DMS53 treated with DMSO at 0.1 percent for 48 hours (cell line): ENCODE results near the gene CECR2.

Experiments
- DNase-seq: peaks from one replicate; lab custom pipeline; 2025; ENCODE audit not compliant: unreplicated experiment; lab: John Stamatoyannopoulos, UW

Gene CECR2

DNA sequence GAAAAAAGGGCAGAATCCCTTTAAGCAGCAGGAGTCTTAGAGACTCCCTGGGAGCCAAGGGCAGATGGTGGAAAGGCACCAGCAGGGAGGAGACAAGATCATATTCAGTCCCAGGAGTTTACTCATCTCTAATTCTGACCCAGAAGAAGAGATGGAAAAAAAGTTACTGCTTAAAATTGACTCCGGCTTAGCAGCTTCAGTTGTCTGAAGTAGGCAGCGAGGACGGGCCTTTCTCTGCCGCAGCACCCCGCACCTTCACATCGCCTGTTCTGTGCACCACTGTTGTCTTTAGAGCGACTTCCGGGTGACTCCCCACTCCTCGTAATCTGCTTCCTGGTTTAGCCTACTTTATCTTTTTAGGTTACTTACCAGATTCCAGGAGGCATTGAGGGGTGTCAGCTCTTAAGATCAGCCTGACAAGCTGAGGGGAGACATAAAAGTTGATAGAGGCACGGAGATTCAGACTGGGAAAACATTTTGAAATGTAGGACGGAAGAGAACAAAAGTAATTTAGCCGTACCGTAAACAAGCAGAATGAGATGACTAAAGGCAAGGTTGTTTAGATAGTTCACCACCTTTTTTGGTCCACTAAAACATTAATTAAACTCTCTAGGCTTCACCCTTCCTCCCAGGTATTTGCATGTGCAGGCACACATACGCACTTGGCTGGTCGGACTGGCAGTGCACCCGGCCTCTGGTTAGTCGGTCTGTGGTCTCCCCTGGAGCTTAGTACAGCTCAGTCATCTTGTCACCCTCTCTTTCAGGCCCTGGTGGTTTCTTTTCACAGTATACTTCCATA is 74.3 kb downstream of the CECR2 start:
- no peak for DNase-seq

DNA sequence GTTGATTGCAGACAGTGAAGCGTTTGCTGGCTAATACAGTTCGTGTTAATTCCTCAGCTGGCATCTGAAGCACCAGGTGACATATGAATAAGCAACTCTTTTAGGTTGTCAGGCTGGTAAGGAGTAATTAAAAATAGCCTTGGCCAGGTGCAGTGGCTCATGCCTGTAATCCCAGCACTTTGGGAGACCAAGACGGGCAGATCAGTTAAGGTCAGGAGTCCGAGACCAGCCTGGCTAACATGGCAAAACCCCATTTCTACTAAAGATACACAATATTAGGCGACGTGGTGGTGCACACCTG is 74.9 kb downstream of the CECR2 start:
- DNase-seq, result no peak

DNA sequence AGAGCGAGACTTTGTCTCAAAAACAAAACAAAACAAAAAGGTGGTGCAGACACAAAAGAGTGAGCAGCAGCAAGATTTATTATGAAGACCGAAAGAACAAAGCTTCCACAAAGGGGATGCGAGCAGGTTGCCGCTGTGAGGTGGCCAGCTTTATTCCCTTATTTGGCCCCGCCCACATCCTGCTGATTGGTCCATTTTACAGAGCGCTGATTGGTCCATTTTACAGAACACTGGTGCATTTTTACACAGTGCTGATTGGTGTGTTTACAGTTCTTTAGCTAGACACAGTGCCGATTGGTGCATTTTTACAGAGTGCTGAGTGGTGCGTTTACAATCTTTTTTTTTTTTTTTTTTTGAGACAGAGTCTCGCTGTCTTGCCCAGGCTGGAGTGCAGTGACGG is 77.4 kb downstream of the CECR2 start:
- no peak for DNase-seq

DNA sequence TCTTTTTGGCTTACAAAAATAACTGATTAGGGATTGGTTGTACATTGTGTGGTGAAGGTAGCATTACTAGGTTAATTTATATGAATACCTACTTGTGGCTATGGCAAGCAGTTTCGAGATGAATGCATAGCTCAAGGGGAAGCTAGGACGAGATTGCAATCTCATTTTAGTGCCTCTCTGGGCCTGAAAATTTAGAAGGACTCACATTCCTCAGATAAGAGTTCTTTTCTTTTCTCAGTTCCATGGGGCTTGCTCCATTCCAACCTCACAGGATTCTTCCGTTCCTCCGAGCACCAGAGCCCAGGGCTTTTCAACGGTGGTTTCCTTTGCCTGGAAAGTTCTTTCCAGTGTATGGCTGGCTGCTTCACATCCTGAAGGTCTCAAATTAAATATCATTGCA is 82.1 kb downstream of the CECR2 start:
- no peak for DNase-seq

DNA sequence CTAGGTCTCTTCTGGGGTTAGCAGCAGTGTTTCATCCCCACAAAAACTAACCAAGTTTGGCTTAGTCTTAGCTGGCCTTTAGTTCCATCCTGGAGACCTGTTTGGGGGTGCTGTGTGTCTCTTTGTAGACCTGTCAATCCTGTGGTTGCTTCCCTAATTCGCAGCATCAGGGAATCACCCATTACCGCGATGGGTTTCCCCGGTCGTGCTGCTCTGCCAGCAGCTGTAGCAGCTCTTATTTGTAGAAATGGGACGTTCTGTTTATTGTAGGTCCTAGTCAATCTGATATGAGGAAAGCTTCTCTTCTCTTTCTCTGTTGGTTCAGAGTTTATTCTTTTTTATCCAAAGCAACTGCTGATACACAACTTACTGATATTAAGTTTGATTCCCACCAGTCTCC is 91.6 kb downstream of the CECR2 start:
- no peak for DNase-seq

DNA sequence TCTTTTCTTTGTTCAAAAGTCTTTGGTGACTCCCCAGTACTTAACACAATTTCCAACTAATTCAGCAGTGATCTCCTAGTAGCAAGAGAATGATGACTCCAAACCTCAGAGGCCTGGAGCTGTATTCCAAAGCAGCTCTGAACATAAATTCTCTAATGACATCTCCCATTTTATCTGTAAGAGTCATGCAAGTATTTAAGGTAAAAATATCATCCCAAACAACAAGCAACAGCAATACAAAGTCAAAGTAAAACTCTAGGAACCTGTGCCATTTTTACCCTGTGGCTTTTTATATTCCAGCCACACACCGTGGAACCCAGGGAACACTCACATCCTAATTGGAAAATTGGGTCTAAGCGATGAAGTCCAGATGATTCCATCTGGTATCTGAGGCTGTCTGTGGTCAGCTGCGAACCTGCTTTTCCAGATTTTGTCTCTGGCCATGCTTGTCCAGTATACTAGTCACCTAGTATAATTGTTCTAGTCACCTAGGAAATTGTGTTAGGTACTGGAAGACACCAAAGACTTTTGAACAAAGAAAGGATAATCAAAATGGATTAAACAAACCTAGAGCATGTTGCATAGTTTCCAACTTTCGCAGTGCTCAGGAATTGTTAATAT is 101.7 kb downstream of the CECR2 start:
- DNase-seq, result no peak

DNA sequence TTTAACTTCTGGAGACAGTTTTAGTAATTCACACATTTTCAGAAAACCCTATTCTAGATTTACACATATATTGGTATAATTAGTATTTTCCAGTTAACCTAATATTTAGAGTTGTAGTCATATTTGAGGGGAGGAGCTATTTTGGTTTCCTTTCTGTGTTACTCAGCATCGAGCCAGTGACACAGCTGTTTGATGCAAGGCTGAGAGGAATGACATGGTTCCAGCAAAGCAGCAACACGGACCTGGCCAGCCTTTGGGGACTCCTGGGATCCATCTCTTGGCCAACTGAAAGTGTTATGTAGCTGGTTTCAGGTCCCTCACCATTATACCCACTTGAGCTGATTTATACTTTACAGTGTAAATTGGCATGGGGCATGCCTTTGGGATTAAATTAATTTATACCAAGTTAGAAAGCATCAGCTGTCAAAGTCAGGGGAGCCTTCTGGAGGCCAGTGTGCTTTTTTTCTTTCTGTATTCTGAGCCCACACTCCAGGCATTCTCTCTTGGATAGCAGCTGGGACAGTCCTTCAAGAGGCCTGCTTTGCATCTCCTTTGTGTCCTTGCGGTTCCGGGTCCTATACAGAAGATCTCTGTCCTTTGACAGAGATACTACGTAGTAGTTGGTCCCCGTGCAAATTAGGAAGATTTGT is 102.8 kb downstream of the CECR2 start:
- DNase-seq, result no peak

DNA sequence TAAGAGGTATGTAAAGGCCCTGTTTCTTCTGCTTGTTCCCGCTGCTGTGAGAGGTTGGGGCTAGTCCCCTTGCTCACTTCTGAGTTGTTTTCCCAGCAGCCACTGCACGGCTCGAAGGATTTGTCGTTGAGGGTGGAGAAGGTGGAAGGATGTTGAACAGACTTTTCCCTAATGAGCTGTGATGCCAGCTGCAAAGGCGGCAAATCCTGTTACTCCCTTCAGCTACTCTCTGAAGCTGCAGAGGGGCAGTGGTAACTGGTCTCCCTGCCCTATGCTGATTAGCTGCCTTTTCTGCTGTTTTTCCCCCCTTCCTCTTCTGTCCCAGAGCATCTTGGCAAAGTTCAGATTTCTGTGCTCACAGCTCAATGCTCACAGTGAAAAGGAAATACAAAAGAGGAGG is 103.7 kb downstream of the CECR2 start:
- no peak for DNase-seq

DNA sequence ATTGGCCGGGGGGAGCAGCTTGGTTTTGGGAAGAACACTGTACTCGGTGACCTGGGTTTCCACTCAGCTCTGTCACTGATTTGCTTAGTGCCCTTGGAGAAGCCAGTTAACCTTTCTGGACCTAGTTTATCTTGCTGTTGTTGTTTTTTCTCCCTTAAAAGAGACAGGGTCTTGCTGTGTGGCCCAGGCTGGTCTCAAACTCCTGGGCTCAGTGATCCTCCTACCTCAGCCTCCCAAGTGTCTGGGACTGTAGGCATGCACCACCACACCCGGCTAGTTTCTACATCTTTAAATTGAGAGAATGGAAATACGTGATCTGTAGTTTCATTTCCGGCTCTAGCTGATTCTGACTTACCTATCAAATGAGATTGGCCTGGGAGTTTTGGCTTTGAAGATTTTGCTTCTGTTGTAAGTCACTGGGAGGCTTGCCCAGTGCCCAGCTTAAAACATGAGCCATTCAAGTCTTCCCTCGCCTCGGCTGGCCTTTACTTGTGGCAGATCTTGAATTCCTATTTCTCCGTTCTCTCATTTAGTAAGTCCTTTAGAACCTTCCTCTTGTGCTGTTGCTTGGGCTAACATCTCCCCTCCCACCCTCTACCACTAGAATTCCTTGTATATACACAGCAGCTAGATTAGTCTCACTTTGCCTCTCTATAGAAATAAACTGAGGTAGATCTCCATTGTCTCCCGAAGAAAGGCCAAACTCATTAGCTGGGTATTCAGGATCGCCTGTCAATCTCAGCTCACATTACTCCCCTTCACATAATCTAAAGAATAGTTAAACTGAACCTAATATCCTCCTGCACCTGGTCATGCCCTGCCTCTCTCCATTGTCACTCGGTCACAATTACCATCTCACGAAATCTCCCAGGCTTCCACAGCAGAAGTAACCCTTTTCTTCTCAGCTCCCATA is 106.3 kb downstream of the CECR2 start:
- no peak for DNase-seq

DNA sequence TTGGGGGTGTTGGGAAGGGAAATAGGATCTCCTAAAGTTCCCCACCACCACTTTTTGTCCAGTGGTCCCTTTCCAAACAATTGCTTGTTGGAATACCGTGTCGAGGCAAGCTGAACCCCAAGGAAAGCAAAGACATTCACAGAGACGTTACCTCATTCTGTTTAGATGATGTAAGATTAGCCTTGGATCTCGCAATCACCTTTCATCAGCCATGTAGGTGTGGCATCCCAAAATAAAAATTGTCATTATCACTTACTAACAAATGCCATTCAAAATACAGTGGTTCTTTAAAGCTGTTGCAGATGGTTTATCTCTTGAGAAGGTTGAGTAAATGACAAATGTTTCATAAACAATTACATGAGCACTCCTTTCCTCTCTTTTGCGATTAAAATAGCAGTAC is 107.6 kb downstream of the CECR2 start:
- DNase-seq, result no peak

DNA sequence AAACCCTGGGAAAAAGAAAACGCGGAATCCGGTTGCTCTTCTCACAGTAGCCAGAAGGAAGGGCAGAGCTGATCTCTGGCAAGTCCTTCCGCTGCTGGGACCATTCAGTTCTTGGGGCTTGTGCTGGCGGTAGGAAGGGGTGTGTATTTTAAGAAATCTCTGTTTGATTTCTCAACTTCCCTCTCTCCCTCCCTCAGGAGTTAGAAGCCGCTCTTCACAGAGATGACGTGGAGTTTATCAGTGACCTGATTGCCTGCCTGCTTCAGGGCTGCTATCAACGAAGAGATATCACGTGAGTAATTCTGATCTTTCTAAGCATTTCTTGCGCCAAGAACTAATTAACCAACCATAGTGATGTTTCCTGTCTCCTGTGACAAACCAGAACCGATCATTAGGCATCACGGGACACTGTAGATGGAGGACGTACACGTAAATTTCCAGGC is 108.2 kb downstream of the CECR2 start:
- no peak for DNase-seq

DNA sequence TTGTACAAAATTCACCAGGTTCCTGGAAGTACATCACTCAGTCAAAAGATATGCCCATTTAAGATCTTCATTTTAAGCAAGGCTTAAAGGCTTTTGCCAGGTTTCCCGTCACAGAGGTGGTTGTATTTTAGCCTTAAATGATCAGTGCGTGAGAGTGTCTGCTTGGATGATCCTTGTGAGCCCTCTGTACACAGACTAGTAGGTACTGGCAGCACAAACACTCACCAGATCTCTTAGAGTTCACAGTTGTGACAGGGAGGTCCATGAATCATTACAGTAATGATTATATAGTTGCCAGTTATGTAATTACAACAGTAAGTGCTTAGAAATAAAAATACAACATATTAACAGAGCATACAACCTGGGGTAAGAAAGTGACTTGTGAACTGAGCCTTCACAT is 109.9 kb downstream of the CECR2 start:
- no peak for DNase-seq

DNA sequence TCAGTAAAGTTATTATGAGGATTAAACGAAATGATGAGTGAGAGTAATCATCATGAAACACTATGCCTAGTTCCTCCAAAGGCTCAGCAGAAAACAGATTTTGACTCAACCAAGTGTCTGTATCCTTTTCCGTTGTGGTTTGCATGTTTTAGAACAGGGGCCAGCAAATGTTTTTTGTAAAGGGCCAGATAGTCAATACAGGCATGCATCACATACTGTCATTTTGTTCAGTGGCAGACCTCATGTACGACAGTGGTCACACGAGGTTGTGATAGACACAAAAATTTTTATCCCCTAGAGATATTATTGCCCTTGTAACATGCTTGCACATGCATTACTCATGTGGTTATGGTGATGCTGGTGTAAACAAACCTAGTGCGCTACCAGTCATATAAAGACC is 112.2 kb downstream of the CECR2 start:
- DNase-seq, result no peak

DNA sequence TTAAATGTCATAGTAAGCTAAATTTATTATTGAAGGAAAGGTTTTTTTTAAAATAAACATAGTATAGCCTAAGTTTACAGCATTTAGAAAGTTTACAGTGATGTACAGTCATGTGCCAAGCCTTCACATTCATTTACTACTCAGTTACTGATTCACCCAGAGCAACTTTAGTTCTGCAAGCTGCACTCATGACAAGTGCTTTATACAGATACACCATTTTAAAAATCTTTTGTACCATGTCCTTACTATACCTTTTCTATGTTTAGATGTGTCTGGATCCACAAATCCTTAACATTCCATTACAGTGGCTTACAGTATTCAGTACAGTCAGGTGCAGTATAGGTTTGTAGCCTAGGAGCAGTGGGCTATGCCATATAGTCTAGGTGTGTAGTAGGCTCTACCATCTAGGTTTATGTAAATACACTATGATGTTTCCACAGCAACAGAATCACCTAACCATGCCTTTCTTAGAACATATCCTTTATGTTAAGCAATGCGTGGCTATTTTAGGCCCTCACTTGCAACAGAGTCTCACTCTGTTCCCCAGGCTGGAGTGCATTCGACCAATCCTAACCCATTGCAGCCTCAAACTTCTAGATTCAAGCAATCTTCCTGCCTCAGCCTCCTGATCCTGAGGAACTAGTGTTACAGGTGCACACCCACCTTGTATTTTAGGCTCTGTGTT is 114.6 kb downstream of the CECR2 start:
- no peak for DNase-seq

DNA sequence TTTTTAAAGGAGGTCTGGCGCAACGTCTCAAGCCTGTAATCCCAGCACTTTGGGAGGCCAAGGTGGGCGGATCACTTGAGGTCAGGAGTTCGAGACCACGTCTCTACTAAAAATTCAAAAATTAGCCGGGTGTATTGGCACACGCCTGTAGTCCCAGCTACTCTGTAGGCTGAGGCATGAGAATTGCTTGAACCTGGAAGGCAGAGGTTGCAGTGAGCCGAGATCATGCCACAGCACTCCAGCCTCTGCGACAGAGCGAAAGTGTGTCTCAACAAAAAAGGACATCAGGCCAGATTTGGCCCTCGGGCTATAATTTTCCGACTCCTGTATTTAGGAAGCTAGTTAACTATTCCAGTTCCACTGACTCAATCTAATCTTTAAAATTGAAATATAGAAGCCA is 115.3 kb downstream of the CECR2 start:
- no peak for DNase-seq

DNA sequence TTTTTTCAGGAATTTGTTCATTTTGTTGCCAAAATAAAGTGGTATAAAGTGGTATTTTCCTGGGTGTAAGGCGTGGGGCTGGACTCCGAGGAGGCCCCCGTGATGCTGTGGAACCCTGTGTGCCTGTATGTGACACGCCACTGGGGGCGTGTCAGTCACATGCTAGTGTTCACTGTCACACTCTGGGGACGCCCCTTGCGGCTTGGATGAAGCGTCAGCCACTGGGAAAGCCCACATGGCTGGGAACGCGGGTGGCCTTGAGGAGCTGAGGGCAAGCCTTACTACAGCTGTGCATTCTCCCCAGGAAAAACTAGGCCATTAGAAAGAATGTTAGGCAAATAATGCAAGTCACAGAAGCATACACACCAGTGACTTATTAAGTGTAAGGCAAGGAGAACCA is 117.1 kb downstream of the CECR2 start:
- no peak for DNase-seq

DNA sequence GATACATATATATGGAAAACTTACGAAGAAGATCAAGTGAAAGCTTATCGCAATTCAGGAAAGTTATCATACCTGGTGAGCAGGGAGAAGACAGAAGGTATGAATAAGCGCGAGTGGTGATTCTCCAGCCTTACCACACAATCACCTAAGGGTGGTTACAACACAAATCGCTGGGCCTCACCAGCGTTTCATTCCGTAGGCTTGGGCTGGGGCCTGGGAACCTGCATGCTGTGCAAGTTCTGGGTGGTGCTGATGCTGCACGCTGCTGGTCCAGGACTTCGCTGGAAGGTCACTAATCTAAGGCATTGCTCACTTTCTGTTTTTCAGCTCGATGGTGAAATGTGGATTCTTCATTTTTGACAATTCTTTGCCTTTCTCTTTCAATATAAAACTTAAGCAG is 117.5 kb downstream of the CECR2 start:
- no peak for DNase-seq

DNA sequence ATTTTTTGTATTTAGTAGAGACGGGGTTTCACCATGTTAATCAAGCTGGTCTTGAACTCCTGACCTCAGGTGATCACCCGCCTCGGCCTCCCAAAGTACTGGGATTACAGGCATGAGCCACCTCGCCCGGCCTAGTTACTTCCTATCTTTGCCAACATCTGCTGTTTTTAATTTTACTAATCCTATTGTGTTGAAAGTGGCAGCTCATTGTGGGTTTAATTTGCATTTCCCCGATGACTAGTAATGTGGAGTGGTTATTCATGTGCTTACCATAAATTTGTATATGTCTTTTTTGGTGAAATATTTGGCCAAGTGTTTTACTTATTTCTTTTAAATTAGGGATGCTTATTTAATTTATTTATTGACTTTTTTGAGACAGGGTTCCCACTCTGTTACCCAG is 119.8 kb downstream of the CECR2 start:
- no peak for DNase-seq

DNA sequence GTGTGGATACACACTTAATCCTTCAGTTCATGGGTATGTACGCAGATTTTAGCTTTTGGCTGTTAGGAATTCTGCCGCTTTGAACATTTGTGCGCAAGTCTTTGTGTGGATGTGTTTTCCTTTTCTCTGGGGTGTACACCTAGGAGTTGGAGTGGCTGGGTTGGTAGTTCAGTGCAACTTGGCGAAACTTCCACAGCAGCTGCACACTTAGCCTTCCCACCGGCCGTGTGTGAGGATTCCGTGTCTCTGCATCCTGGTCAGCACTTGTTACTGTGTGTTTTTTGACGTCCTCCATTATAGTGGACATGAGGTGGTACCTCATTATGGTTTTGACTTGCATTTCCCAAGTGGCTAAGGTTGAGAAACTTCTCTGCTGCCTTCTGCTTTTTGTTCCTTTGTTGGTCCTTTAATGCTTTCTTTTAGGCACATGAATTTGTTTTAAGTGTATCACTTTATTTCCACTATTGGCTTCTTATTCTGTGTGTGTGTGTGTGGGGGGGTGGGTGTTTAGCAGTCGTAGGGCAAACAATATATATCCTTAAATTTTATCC is 121.9 kb downstream of the CECR2 start:
- no peak for DNase-seq

DNA sequence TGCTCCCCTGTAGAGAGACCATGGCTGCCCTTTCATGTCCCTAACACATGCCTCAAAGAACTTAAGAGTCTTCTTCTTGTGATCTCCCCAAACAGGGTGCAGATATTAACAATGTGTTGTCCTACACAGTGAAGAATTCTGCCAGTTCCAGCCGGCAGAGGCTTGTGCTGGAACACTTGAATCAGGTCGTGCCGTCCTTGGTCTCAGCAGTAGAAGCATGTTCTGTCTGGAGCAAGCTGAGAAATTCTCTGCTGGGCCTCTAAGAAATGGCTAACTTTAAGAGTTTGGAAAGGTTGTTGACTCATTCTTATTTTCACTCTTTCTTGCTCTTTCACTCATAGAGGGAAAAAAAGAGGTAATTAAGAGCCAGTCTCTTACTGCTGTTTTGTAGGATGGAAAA is 123.0 kb downstream of the CECR2 start:
- no peak for DNase-seq
